G401 (cell line): ENCODE data around the gene LMBRD1. TPM values are rescaled to one million over a fixed set of nuclear protein-coding genes. Genes with fewer than 3 reads are reported as not detected.

Experiments used
- DNase-seq: peaks from one replicate; pipeline ENCODE4 v3.0.0-alpha.2; 2015; ENCODE audit warnings: low spot score
- in situ Hi-C: cut with HindIII; loops from 2 replicates; pipeline ENCODE4 v1.10.0; 2016; ENCODE audit warnings: low sequenced_read_pairs, mixed read lengths
- total RNA-seq: library from RNA; depleted of rRNA; stranded (reverse); fragments of >200 nt; shearing (Covaris generic); gene quantifications from 2 replicates; pipeline ENCODE4 v1.2.3, GENCODE V29; 2014

LMBRD1 gene
- total RNA-seq, 1 experiment from 2014 or later, result 19.5 TPM

DNA sequence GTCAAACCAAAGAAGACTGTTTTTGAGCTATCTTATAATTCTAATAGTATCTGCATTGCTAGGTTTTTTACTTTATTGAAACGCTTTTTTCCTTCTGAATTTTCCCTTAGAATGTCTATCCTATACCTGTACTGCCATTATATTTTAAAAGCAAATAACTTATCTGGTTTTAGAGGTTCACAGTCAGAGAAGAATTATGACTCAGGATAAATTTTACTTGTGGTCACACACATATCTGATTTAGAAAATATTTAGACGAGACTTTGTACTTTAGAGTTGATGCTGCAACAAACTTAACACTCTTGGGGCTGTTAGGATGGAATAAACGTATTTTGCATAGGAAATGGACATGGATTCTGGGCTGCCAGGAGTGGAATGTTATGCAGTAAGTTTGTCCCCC lies 33.0 kb downstream of the LMBRD1 start:
- in situ Hi-C loops, result no loop called here
- no peak for DNase-seq

DNA sequence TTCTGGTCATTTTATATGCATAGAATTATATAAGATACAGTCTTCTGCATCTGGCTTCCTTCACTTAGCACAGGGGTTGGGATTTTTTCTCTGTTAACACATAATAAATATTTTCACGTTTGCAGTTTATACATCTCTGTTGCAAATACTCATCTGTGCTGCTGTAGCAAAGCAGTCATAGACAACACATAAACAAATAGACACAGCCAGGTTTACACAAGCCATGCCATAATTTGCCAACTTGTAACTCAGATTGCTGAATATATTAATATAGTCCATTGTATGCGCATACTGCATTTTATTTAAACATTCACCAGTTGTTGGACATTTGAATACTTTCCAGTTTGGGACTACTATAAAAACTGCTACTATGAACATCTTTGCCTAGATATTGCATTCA lies 35.0 kb downstream of the LMBRD1 start:
- DNase-seq, result no peak
- in situ Hi-C loops, result no loop called here

DNA sequence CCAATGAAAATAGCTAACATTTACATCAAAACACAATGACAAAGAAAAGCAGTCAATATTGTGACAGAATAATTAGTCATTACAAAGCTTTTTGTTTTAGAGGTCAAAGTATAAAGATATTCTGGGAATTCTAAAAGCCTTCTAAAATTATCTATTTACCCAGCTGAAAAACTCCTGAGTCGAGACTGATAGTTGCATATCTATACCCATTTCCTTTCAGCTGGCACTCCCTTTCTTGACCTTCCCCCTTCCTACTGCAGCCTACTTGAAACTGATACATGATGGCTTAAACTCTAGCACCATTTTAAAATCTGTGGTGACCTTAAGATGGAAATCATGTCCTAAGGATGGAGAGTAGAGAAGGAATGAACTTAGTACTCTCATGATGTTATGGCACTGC lies 38.6 kb downstream of the LMBRD1 start:
- in situ Hi-C loops, result no loop called here
- DNase-seq, result no peak

DNA sequence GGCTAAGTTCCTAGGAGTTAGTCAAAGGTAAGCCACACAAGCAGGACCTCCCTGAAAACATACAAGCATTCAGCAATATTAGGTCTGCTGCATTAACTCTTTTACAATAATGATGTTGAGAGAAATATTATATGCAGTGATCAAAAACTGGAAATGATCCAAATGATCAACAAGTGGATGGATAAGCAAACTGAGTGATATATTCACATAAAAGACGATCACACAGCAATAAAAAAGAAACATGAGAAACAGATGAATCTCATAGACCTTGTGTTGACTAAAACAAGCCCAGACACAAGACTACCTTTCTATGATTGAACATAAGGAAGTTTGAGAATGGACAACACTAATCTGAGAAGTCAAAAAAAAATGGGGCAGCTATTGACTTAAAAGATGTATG lies 39.9 kb downstream of the LMBRD1 start:
- in situ Hi-C loops, result no loop called here
- DNase-seq, result no peak

DNA sequence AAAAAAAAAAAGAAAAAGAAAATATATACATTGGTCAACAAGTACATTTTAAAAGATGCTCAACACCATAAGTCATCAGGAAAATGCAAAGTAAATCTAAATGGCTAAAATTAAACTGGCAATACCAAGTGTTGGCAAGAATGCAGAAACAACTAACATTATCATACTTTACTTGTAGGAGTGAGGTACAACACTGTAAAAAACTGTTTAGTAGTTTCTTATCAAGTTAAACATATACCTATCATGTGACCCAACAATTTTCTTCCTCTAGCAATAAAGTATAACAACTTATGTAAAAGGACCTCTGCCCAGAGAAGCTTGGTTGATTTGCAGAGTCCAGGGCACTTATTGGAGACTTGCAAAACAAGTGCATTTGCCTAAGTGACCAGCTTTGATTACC lies 40.4 kb downstream of the LMBRD1 start:
- no peak for DNase-seq
- in situ Hi-C loops, result no loop called here

DNA sequence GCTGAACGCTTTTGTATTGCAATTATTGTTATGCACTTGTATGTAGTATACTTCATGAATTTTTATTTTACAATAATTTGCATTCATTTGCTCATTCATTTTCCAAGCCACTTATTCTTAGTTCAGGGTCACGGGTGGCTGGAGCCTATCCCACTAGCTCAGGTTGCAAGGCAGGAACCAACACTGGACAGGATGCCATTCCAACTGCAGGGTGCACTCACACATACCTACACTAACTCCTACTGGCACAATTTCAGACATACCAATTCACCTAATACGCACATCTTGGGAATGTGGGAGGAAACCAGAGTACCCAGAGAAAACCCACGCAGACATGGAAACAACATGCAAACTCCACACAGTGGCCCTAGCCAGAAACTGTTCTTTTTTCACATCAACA lies 61.8 kb downstream of the LMBRD1 start:
- no peak for DNase-seq
- in situ Hi-C loops, result no loop called here

GRCh38 chr6:69732640-69733039 lies 64.2 kb downstream of the LMBRD1 start:
- peak; percentile 47 for DNase-seq

DNA sequence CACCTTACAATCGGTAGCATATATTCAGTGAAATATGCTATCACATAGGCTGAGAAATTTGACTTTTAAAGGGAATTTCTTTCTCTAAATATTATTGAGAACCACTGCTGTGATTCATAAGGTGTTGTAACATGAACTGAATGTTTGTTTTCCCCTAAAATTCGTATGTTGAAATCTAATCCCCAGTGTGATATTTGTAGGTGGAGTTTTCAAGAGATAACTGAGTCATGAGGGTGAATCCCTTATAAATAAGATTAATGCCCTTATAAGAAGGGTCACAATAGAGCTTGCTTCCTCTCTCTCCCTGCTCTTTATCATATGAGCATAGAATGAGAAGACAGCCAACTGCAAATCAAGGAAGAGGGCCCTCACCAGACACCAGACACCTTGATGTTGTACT lies 64.8 kb downstream of the LMBRD1 start:
- no peak for DNase-seq
- in situ Hi-C loops, result no loop called here

More at GRCh38 chr6:69732640-69733039, 64.2 kb downstream of the LMBRD1 start:
- in situ Hi-C loops, result no loop called here

- in situ Hi-C loops, result no loop called here
- DNase-seq, result peak; percentile 45
Observed at GRCh38 chr6:69729870-69730449, 66.8 kb downstream of the LMBRD1 start.

DNA sequence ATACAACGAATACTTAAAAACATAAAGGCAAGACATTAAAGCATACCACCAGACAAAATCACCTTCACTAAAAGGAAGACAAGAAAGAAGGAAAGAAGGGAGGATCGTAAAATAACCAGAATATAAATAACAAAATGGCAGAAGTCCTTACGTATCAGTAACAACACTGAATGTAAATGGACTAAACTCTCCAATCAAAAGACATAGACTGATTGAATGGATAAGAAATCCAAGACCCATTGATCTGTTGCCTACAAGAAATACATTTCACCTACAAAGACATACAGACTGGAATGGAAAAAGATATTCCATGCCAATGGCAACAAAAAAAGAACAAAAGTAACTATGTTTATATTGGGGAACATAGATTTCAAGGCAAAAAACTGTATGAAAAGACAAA lies 74.1 kb downstream of the LMBRD1 start:
- DNase-seq, result no peak
- in situ Hi-C loops, result no loop called here

DNA sequence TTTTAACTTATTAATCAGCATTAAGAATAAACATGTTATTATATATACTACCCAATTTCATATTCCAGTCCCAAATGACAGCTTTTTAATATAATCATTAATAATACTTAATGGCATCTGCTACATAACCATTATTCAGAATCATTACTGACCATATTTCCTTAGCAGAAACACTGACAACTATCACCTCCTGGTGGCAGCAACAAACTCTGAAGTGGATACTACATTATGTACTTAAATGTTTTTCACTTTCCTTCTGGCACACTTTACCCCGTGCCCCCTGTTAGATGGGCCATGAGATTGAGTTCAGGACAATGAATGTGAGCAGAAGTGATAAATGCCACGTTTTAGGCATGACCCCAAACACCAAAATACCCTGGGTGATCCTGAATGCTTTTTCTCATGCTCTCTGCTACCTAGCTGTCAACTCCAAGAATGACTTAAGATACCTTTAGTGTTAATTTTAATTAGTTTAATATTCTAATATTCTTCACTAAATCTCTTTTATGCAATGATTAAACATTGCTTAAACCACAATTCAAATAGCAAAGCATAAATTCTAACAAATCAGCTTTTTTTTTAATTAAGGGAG lies 77.1 kb downstream of the LMBRD1 start:
- peak; percentile 40 for DNase-seq
- in situ Hi-C loops, result no loop called here

- in situ Hi-C loops, result no loop called here
- DNase-seq, result no peak
Observed at GRCh38 chr6:69706724-69707123, 90.1 kb downstream of the LMBRD1 start.

DNA sequence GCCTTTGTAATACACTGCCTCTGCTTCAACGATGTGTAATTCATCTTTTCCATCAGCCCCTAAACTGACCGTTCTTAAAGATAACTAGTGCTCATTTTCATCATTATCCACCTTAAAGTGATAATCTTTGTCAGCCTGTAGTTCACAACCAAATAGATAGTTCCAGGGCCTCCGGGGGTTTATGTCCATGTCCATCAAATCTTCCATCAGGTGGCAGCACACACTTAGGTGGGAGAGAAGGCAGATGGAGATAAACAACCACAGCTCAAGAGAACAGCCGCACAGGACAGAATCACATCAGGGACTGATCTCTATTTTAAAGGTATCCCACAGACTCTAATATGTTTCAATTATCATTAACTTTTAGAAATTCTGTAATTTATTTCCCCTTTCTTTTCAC lies 90.9 kb downstream of the LMBRD1 start:
- in situ Hi-C loops, result no loop called here
- no peak for DNase-seq

GRCh38 chr6:69704916-69705315 lies 91.9 kb downstream of the LMBRD1 start:
- DNase-seq, result no peak
- in situ Hi-C loops, result no loop called here

DNA sequence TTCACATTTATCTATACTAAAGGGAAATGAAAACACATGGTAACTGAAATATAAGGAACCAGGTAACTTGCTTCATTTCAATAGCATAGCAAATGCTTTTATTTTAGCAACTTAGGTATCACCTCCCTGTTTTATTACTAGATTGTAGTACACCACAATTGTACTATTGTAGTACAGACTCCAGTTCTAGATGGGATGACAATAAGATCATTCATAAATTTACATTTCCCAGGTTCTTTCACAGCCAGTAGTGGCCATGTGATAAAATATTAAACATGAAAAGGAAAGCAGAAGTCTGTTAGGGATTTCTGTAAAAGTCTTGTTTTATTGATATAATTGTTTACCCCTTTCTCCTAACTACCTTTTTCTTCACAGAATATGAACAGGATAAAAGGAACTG lies 97.2 kb downstream of the LMBRD1 start:
- DNase-seq, result no peak
- in situ Hi-C loops, result no loop called here

DNA sequence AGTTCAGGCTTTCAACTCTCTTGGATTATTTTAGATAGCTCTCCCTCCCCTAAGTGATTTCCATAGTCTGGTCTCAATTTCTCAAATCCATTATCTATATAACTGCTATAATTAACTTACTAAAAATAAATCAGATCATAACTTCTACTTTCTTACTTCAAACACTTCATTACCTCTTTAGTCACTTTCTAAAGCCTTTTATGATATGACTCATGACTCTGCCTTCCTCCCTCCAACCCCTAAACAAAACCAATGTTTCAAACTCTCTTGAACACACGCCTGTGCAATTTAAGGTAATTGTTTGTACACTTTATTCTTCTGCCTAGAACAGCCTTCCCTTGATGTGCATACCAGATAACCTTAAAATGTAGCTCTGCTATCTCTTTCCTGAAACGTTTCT lies 100.5 kb downstream of the LMBRD1 start:
- in situ Hi-C loops, result no loop called here
- no peak for DNase-seq

DNA sequence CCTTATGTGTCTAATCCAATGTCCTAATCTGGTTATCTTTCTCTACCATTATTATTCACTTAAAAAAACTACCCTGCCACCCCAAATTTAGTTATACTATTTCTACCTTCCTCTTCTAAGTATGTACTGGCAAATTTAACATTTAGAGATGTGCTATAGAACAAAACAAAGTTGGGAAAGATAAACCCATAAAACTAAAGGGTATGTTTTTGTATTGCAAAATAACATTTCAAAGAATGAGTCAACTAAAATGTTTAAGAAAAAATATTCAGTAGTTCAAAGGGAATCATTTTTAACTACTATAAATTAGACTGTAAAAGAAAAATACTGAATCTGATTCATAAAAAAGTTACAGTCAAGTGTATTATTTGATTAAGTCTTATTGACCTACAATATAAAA lies 103.0 kb downstream of the LMBRD1 start:
- in situ Hi-C loops, result no loop called here
- no peak for DNase-seq

GRCh38 chr6:69690986-69691385 lies 105.8 kb downstream of the LMBRD1 start:
- in situ Hi-C loops, result no loop called here
- DNase-seq, result no peak

DNA sequence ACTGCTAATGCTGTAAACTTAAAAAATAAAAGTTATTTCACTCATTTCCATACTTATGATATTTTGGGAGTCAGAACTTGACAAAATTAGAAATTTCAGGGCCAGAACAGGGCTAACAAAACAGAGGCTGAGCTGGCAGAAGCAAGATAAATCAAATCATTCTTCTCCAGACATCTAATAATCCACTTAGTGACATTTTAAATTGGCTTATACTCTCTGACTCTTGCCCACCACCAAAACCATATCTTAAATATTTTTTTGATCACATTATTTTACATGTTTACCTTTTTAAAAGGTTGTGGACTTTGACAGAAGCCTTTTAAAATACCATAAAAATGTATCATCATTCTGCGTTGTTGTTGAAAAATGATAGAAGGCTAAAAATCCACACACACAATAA lies 116.5 kb downstream of the LMBRD1 start:
- in situ Hi-C loops, result no loop called here
- DNase-seq, result no peak

GRCh38 chr6:69673298-69673697 lies 123.5 kb downstream of the LMBRD1 start:
- DNase-seq, result no peak
- in situ Hi-C loops, result no loop called here

DNA sequence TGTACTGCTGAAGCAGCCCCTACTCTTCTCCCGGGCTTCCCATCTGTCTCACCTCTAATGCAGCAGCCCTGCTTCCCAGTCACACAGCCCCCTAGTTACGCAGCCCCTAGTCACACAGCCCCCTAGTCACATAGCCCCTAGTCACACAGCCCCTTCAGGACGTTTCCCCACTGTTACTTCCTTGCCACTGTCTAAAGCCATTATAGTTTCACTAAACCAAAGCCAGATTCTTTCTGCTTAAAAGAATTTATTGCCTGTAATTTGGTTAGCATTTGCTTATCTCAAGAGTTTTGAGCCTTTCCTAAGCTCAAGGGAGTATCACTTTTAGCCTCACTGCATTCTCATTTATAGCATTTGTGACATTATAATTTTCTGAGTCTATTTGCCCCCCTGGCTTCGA lies 127.9 kb downstream of the LMBRD1 start:
- in situ Hi-C loops, result no loop called here
- no peak for DNase-seq
